ENCODE data around the gene ZNF562.
"Not testable (repeated sequence)": the region's sequence is repeated elsewhere in the genome, so short reads cannot be mapped to it uniquely, and the experiment has no call there.

ZNF562 gene

DNA sequence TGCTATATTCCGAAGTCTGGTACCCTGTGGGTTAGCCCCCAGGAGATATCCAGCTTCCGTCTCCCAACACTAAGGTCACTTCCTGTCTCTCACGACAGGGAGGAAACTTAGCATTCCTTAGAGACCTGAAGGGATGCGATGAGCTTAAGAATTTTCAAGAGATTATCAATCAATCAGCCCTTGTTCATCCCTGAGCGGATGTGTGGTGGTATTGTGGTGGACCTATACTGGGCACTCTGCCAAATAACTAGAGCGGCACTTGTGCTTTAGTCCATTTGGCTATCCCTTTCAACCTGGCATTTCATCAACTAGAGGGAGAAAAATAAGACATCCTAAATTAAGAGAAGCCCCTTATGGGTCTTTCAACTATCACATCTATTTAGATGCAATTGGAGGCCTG lies 30.9 kb upstream of the ZNF562 start:
- TF ChIP-seq, protein P1, sequence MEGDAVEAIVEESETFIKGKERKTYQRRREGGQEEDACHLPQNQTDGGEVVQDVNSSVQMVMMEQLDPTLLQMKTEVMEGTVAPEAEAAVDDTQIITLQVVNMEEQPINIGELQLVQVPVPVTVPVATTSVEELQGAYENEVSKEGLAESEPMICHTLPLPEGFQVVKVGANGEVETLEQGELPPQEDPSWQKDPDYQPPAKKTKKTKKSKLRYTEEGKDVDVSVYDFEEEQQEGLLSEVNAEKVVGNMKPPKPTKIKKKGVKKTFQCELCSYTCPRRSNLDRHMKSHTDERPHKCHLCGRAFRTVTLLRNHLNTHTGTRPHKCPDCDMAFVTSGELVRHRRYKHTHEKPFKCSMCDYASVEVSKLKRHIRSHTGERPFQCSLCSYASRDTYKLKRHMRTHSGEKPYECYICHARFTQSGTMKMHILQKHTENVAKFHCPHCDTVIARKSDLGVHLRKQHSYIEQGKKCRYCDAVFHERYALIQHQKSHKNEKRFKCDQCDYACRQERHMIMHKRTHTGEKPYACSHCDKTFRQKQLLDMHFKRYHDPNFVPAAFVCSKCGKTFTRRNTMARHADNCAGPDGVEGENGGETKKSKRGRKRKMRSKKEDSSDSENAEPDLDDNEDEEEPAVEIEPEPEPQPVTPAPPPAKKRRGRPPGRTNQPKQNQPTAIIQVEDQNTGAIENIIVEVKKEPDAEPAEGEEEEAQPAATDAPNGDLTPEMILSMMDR (conservative IDR thresholded peaks at IDR 0.05; ENCODE audit: control insufficient read depth, insufficient read depth, low read depth, low read length) = no peak
- DNase-seq (ENCODE audit: low read depth) = no peak
- H3K4me3 ChIP-seq (ENCODE audit: control insufficient read depth, low read depth, low read length) = no peak overlapping the region

DNA sequence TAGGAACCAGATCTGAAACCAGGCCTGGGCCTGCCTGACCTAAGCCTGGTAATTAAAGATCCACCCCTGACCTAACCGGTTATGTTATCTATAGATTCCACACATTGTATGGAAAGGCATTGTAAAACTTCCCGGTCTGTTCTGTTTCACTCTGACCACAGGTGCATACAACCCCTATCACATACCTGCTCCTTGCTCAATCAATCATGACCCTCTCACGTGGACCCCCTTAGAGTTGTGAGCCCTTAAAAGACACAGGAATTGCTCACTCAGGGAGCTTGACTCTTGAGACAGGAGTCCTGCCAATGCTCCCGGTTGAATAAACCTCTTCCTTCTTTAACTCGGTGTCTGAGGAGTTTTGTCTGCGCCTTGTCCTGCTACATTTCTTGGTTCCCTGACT lies 27.3 kb upstream of the ZNF562 start:
- no peak overlapping the region for H3K4me3 ChIP-seq (ENCODE audit: control insufficient read depth, low read depth, low read length)
- no peak for DNase-seq (ENCODE audit: low read depth)
- TF ChIP-seq, protein P1 (conservative IDR thresholded peaks at IDR 0.05; ENCODE audit: control insufficient read depth, insufficient read depth, low read depth, low read length) = no peak

GRCh38 chr19:9700229-9700981 lies 25.5 kb upstream of the ZNF562 start:
- no peak for DNase-seq (ENCODE audit: low read depth)
- H3K4me3 ChIP-seq (ENCODE audit: control insufficient read depth, low read depth, low read length) = no peak overlapping the region
- TF ChIP-seq, protein P1 (conservative IDR thresholded peaks at IDR 0.05; ENCODE audit: control insufficient read depth, insufficient read depth, low read depth, low read length) = no peak

GRCh38 chr19:9690301-9690700 lies 15.4 kb upstream of the ZNF562 start:
- DNase-seq (ENCODE audit: low read depth); H3K4me3 ChIP-seq (ENCODE audit: control insufficient read depth, low read depth, low read length): not testable (repeated sequence)

GRCh38 chr19:9679996-9680395 lies 5.1 kb upstream of the ZNF562 start:
- H3K4me3 ChIP-seq (ENCODE audit: control insufficient read depth, low read depth, low read length); DNase-seq (ENCODE audit: low read depth): not testable (repeated sequence)

DNA sequence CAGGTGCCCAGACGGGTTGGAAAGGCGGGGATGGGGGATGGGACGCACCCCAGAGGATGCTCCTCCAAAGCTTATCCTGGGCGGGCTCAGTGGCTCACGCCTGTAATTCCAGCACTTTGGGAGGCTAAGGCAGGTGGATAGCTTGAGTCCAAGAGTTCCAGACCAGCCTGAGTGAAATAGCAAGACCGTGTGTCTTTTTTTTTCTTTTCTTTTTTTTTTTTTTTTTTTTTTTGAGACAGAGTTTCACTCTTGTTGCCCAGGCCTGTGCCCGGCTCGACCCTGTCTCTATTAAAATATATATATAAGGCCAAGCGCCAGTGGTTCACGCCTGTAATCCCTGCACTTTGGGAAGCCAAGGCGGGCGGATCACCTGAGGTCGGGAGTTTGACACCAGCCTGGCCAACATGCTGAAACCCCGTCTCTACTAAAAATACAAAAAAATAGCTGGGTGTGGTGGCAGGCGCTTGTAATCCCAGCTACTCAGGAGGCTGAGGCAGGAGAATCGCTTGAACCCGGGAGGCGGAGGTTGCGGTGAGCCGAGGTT lies 530 bp upstream of the ZNF562 start:
- not testable (repeated sequence) for DNase-seq (ENCODE audit: low read depth)
- H3K4me3 ChIP-seq (ENCODE audit: control insufficient read depth, low read depth, low read length) = peak overlapping the region; percentile 91

DNA sequence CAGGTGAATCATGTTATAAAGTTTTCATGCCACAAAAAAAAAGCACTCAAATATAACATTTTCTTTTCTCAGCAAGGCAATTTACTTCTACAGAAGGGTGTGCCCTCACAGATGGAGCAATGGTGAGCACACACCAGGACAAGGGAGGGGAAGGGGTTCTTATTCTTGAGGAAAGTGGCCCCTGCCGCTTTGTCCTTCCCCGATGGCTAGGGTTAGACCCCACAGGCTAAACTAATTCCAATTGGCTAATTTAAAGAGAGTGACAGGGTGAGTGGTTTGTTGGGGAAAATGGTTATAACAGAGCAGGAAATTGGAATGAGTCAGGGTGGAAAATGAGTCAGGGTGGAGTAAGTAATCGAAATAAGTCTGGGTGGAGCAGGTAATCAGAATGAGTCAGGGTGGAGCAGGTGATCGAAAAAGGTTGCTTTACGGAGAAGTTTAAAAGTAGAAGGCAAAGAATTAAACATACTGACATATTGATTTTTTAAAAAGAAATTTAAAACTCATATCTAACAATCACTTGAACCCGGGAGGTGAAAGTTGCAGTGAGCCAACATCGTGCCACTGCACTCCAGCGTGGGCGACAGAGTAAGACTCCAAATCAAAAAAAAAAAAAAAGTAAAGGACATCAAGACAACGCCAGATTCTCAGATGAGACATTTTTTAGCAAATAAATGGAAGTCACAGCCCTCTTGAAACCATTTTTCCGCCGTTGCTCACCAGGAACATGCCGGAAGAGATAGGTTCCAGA lies 813 bp downstream of the ZNF562 start:
- H3K4me3 ChIP-seq (ENCODE audit: control insufficient read depth, low read depth, low read length) = peak overlapping the region; percentile 91
- TF ChIP-seq, protein P1 (conservative IDR thresholded peaks at IDR 0.05; ENCODE audit: control insufficient read depth, insufficient read depth, low read depth, low read length) = no peak
- DNase-seq (ENCODE audit: low read depth) = peak; percentile 40

DNA sequence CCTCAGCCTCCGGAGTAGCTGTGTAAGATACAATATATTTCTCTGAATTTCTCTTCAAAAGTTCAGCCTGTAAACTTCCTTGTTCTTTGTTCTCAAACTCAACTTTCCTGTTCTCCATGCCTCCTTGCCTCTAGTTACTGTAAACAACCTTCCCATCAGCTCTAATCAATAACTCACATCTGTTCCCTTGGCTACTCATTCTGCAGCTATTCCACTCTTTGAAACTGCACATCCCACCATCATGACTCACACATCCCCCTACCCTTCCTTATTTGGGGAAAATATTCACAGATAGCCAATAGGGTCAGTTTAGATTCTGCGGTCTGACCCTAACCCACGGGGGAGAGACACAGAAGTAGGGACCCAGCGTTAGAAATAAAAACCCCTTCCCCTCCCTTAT lies 2.0 kb downstream of the ZNF562 start:
- TF ChIP-seq, protein P1 (conservative IDR thresholded peaks at IDR 0.05; ENCODE audit: control insufficient read depth, insufficient read depth, low read depth, low read length) = no peak
- DNase-seq (ENCODE audit: low read depth) = no peak
- no peak overlapping the region for H3K4me3 ChIP-seq (ENCODE audit: control insufficient read depth, low read depth, low read length)

All from fibroblast of mammary gland (primary cell).